GM12891 (cell line): ENCODE results near the gene UBASH3A.

Source experiments
- POLR2A ChIP-seq: IDR thresholded peaks from 2 replicates; pipeline ENCODE4 v1.6.1; 2011; ENCODE audit warnings: low read depth, low read length, control low read depth
- POLR2AphosphoS5 ChIP-seq: IDR thresholded peaks from 2 replicates; pipeline ENCODE4 v1.6.1; 2011; ENCODE audit warnings: low read depth, low read length, control low read depth
- TAF1 ChIP-seq: IDR thresholded peaks from 2 replicates; pipeline ENCODE4 v1.6.1; 2011; ENCODE audit warnings: low read depth, low read length, control low read depth

GRCh38 chr21:42393443-42393950, 10.2 kb upstream of the UBASH3A start:
- no peak for TF ChIP-seq POLR2A
- no peak for TF ChIP-seq TAF1
- no peak for TF ChIP-seq POLR2AphosphoS5
